ENCODE data around the gene ZNF236.
A peak's percentile ranks its signal among the peaks of the same experiment; 100 is the strongest.

ZNF236 gene

GRCh38 chr18:76821356-76821874 is 942 bp upstream of the ZNF236 start:
- no peak for DNase-seq (ENCODE audit: low read depth)

- DNase-seq (ENCODE audit: low read depth) = peak; percentile 33
Measured at GRCh38 chr18:76821875-76822505, 367 bp upstream of the ZNF236 start.

- DNase-seq (ENCODE audit: low read depth) = no peak
Measured at GRCh38 chr18:76823161-76823538, 793 bp downstream of the ZNF236 start.

- DNase-seq (ENCODE audit: low read depth) = no peak
Measured at GRCh38 chr18:76823587-76824011, 1.2 kb downstream of the ZNF236 start.

- no peak for DNase-seq (ENCODE audit: low read depth)
Measured at GRCh38 chr18:76824145-76824676, 1.9 kb downstream of the ZNF236 start.

GRCh38 chr18:76824754-76825153 is 2.4 kb downstream of the ZNF236 start:
- DNase-seq (ENCODE audit: low read depth) = no peak

- no peak for DNase-seq (ENCODE audit: low read depth)
Measured at GRCh38 chr18:76827205-76828200, 5.1 kb downstream of the ZNF236 start.

- DNase-seq (ENCODE audit: low read depth) = no peak
Measured at GRCh38 chr18:76834379-76834778, 12.0 kb downstream of the ZNF236 start.

GRCh38 chr18:76835380-76835779 is 13.0 kb downstream of the ZNF236 start:
- no peak for DNase-seq (ENCODE audit: low read depth)

- DNase-seq (ENCODE audit: low read depth) = no peak
Measured at GRCh38 chr18:76837071-76837470, 14.7 kb downstream of the ZNF236 start.

GRCh38 chr18:76838182-76838581 is 15.8 kb downstream of the ZNF236 start:
- DNase-seq (ENCODE audit: low read depth) = no peak

- DNase-seq (ENCODE audit: low read depth) = no peak
Measured at GRCh38 chr18:76839086-76839794, 16.9 kb downstream of the ZNF236 start.

GRCh38 chr18:76842837-76843530 is 20.6 kb downstream of the ZNF236 start:
- DNase-seq (ENCODE audit: low read depth) = no peak

- no peak for DNase-seq (ENCODE audit: low read depth)
Measured at GRCh38 chr18:76844144-76844543, 21.8 kb downstream of the ZNF236 start.

- DNase-seq (ENCODE audit: low read depth) = no peak
Measured at GRCh38 chr18:76844742-76845477, 22.6 kb downstream of the ZNF236 start.

- DNase-seq (ENCODE audit: low read depth) = no peak
Measured at GRCh38 chr18:76846217-76846616, 23.9 kb downstream of the ZNF236 start.

- no peak for DNase-seq (ENCODE audit: low read depth)
Measured at GRCh38 chr18:76847916-76848315, 25.6 kb downstream of the ZNF236 start.

- DNase-seq (ENCODE audit: low read depth) = no peak
Measured at GRCh38 chr18:76850112-76850511, 27.8 kb downstream of the ZNF236 start.

GRCh38 chr18:76855594-76855993 is 33.2 kb downstream of the ZNF236 start:
- no peak for DNase-seq (ENCODE audit: low read depth)

GRCh38 chr18:76857476-76857875 is 35.1 kb downstream of the ZNF236 start:
- DNase-seq (ENCODE audit: low read depth) = no peak

Data from stimulated activated CD8-positive, alpha-beta memory T cell treated with anti-CD3 and anti-CD28 coated beads, Interleukin-15, amount 100 ng/mL, for 1 hour (primary cell).